Measurements from ENCODE around the gene KANTR. TPM values are rescaled to one million over a fixed set of nuclear protein-coding genes. Genes with fewer than 3 reads are reported as not detected.

The KANTR gene
- total and polyA plus RNA-seq, 12 donors, result 3.6 to 27.8 (median 9.3) TPM

GRCh38 chrX:53076671-53077070 lies 17.3 kb upstream of the KANTR start:
- WGBS, 4 donors, result 94 to 96% (median 95%) methylated on average over 11 to 21 of the region's 21 CpGs
- Histone ChIP-seq H3K4me1 (replicated peaks in 1 of 2) (peaks cover 0 to 3% of the 10 kb centered on the region in 2 donors), H3K27me3 (no peaks in the 10 kb centered on the region), H3K27ac (no peak overlapping the region), H3K4me3 (no peak overlapping the region), H3K36me3 (replicated peaks in 1 of 2) (no peaks in the 10 kb centered on the region), H3K9me3 (replicated peaks in 1 of 3) (no peaks in the 10 kb centered on the region)
- intact Hi-C loops (cut with DNase I), result no loop called here
- no peak for TF ChIP-seq CTCF (IDR thresholded peaks at IDR 0.05)
- TF ChIP-seq POLR2A (IDR thresholded peaks at IDR 0.05), result no peak
- no peak for DNase-seq

- intact Hi-C loops (cut with DNase I), result no loop called here
- 67 to 91% (median 88%) methylated on average over 3 to 27 of the region's 27 CpGs for WGBS, 4 donors
Measured at GRCh38 chrX:53077207-53078197, 16.4 kb upstream of the KANTR start.

GRCh38 chrX:53078943-53079342 lies 15.0 kb upstream of the KANTR start:
- no peak for DNase-seq
- WGBS, 4 donors, result 75 to 100% (median 89%) methylated on average over 1 of the region's 1 CpG
- no peaks in the 10 kb centered on the region for H3K27me3 ChIP-seq
- intact Hi-C loops (cut with DNase I), result no loop called here
- peaks cover 0 to 3% of the 10 kb centered on the region in 2 donors for H3K4me1 ChIP-seq (replicated peaks in 1 of 2)
- H3K27ac ChIP-seq, result no peak overlapping the region
- no peaks in the 10 kb centered on the region for H3K9me3 ChIP-seq (replicated peaks in 1 of 3)
- no peaks in the 10 kb centered on the region for H3K36me3 ChIP-seq (replicated peaks in 1 of 2)
- no peak overlapping the region for H3K4me3 ChIP-seq
- no peak for TF ChIP-seq POLR2A (IDR thresholded peaks at IDR 0.05)
- no peak for TF ChIP-seq CTCF (IDR thresholded peaks at IDR 0.05)

More at GRCh38 chrX:53077207-53078197, 16.4 kb upstream of the KANTR start:
- TF ChIP-seq CTCF (IDR thresholded peaks at IDR 0.05) (no peak), POLR2A (IDR thresholded peaks at IDR 0.05) (no peak)
- peak in 1 of 7 donors; percentile 35 for DNase-seq
- no peaks in the 10 kb centered on the region for H3K4me1 ChIP-seq (replicated peaks in 1 of 2)
- H3K27me3 ChIP-seq, result no peaks in the 10 kb centered on the region
- H3K36me3 ChIP-seq (replicated peaks in 1 of 2), result no peaks in the 10 kb centered on the region
- H3K27ac ChIP-seq, result no peak overlapping the region
- H3K9me3 ChIP-seq (replicated peaks in 1 of 3), result no peaks in the 10 kb centered on the region
- no peak overlapping the region for H3K4me3 ChIP-seq

- H3K9me3 ChIP-seq (replicated peaks in 1 of 3), result no peaks in the 10 kb centered on the region
- no peaks in the 10 kb centered on the region for H3K27me3 ChIP-seq
- no peak for DNase-seq
- peak overlapping the region in 4 of 5 donors; percentile 44 to 97 (median 70) for H3K27ac ChIP-seq
- TF ChIP-seq POLR2A (IDR thresholded peaks at IDR 0.05) (no peak), CTCF (IDR thresholded peaks at IDR 0.05) (no peak)
- H3K4me1 ChIP-seq (replicated peaks in 1 of 2), result peaks cover 3 to 7% of the 10 kb centered on the region in 2 donors
- peak overlapping the region in 1 of 4 donors; percentile 79 for H3K4me3 ChIP-seq
- peaks cover 0 to 9% of the 10 kb centered on the region in 2 donors for H3K36me3 ChIP-seq (replicated peaks in 1 of 2)
- intact Hi-C loops (cut with DNase I), result no loop called here
- 22 to 70% (median 38%) methylated on average over 4 to 17 of the region's 17 CpGs for WGBS, 4 donors
Measured at GRCh38 chrX:53080628-53081580, 13.0 kb upstream of the KANTR start.
